ENCODE measurements around the gene CUX1. TPM values are rescaled to one million over a fixed set of nuclear protein-coding genes. Genes with fewer than 3 reads are reported as not detected.

The CUX1 gene
- polyA plus RNA-seq, 1 experiment = 29.7 TPM

DNA sequence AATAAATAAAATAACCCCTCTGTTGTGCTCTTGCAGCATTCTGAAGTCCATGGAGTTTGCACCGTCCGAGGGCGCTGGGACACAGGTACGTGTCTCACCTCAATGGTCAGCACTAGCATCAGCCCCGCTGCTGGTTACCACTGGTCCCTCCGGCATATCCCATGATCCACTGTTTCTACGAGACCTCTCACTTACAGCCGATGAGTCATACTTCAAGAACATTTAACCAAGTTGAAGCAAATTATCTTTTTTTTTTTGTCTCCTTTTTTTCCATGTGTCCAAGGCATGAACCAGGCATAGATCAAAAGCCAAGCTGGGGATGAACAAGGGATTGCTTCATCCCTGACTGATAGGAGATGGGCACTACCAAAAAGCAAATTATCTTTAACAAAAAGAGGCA lies 376.4 kb downstream of the CUX1 start:
- H3K4me3 ChIP-seq (ENCODE audit: low read depth, low read length) = no peak overlapping the region
- no peak for DNase-seq (ENCODE audit: low read depth, low spot score)
- POLR2A ChIA-PET = interaction anchor here (0.7 kb wide), 1 partner anchor 84 kb away, joined by 3 read pairs; no protein-coding TSS in a partner anchor
- TF ChIP-seq, protein P1, sequence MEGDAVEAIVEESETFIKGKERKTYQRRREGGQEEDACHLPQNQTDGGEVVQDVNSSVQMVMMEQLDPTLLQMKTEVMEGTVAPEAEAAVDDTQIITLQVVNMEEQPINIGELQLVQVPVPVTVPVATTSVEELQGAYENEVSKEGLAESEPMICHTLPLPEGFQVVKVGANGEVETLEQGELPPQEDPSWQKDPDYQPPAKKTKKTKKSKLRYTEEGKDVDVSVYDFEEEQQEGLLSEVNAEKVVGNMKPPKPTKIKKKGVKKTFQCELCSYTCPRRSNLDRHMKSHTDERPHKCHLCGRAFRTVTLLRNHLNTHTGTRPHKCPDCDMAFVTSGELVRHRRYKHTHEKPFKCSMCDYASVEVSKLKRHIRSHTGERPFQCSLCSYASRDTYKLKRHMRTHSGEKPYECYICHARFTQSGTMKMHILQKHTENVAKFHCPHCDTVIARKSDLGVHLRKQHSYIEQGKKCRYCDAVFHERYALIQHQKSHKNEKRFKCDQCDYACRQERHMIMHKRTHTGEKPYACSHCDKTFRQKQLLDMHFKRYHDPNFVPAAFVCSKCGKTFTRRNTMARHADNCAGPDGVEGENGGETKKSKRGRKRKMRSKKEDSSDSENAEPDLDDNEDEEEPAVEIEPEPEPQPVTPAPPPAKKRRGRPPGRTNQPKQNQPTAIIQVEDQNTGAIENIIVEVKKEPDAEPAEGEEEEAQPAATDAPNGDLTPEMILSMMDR (IDR thresholded peaks at IDR 0.05; ENCODE audit: low read depth, low read length) = no peak
- no peak overlapping the region for H3K27ac ChIP-seq (ENCODE audit: low read depth, low read length)
- no peaks in the 10 kb centered on the region for H3K27me3 ChIP-seq (ENCODE audit: control insufficient read depth, insufficient read depth, low read length)
- H3K9me3 ChIP-seq (ENCODE audit: control insufficient read depth, insufficient read depth, low read length) = no peaks in the 10 kb centered on the region; the same call in 1 of the 2 replicates
- CTCF ChIA-PET = no interaction called here

DNA sequence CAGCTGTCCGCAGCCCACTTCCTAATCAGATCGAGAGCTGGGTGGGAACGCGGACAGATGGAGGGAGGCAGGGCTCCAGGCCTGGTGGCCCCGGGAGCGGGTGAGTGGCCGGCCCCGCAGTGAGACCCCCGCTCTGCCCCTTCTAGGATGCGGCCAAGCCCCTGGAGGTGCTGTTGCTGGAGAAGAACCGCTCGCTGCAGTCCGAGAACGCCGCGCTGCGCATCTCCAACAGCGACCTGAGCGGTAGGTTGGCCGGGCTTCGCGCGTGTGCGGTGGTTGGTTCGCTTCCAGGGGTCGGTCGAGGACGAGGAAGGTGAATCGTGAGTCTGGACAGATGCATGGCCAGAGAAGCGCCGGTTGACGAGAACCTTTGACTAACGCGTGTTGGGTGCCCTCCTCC lies 377.9 kb downstream of the CUX1 start:
- no peak overlapping the region for H3K4me3 ChIP-seq (ENCODE audit: low read depth, low read length)
- no peaks in the 10 kb centered on the region; the same call in 1 of the 2 replicates for H3K9me3 ChIP-seq (ENCODE audit: control insufficient read depth, insufficient read depth, low read length)
- ChIA-PET POLR2A (interaction anchor here (0.6 kb wide), 1 partner anchor 166 kb away, joined by 3 read pairs; no protein-coding TSS in a partner anchor), CTCF (no interaction called here)
- H3K27ac ChIP-seq (ENCODE audit: low read depth, low read length) = no peak overlapping the region
- DNase-seq (ENCODE audit: low read depth, low spot score) = no peak
- H3K27me3 ChIP-seq (ENCODE audit: control insufficient read depth, insufficient read depth, low read length) = no peaks in the 10 kb centered on the region
- TF ChIP-seq, protein P1 (IDR thresholded peaks at IDR 0.05; ENCODE audit: low read depth, low read length) = no peak

DNA sequence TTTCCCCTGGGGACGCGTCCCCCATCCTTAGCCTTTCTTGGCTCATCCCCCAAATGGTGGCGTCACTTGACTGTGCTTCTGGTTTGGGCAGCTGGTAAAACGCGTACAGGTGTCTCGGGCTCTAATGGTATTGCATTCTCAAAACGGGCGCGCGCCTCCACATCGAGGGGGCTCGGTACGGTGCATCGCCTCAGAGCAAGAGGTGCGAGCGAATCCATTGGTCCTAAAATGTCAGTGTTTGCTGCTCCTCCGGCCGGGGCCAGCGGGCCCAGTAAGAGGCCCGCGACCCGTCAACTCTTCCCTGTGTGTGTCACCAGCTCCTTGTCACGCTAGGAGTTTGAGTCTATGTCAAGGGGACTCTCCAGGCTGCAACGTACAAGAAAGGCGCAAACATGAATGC lies 378.6 kb downstream of the CUX1 start:
- POLR2A ChIA-PET = no interaction called here
- CTCF ChIA-PET = no interaction called here

DNA sequence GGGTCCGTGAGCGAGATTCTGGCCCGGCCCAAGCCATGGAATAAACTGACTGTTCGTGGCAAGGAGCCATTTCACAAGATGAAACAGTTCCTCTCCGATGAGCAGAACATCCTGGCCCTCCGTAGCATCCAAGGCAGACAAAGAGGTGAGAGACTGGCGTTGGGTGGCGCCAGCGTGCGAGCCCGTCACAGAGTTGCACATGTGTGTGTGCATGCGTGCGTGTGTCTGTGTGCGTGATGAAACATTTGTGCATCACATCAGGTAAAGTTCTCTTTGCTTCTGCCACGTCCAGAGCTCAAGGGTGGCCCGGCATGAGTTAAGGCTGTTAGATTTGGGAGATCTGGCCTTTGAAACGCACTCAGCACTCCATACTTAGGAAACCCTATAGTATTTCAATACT lies 379.7 kb downstream of the CUX1 start:
- no peaks in the 10 kb centered on the region; the same call in 1 of the 2 replicates for H3K9me3 ChIP-seq (ENCODE audit: control insufficient read depth, insufficient read depth, low read length)
- no peaks in the 10 kb centered on the region for H3K27me3 ChIP-seq (ENCODE audit: control insufficient read depth, insufficient read depth, low read length)
- TF ChIP-seq, protein P1 (IDR thresholded peaks at IDR 0.05; ENCODE audit: low read depth, low read length) = no peak
- DNase-seq (ENCODE audit: low read depth, low spot score) = no peak
- H3K4me3 ChIP-seq (ENCODE audit: low read depth, low read length) = no peak overlapping the region
- POLR2A ChIA-PET = interaction anchor here (0.6 kb wide), 1 partner anchor 163 kb away, joined by 4 read pairs; no protein-coding TSS in a partner anchor
- H3K27ac ChIP-seq (ENCODE audit: low read depth, low read length) = no peak overlapping the region
- CTCF ChIA-PET = interaction anchor here (0.6 kb wide), 1 partner anchor 24 kb away, joined by 9 read pairs; no protein-coding TSS in a partner anchor

More for the DNA sequence above, 378.6 kb downstream of the CUX1 start:
- DNase-seq (ENCODE audit: low read depth, low spot score) = no peak
- TF ChIP-seq, protein P1 (IDR thresholded peaks at IDR 0.05; ENCODE audit: low read depth, low read length) = no peak
- Histone ChIP-seq H3K4me3 (ENCODE audit: low read depth, low read length) (no peak overlapping the region), H3K27ac (ENCODE audit: low read depth, low read length) (no peak overlapping the region), H3K27me3 (ENCODE audit: control insufficient read depth, insufficient read depth, low read length) (no peaks in the 10 kb centered on the region), H3K9me3 (ENCODE audit: control insufficient read depth, insufficient read depth, low read length) (no peaks in the 10 kb centered on the region; the same call in 1 of the 2 replicates)

DNA sequence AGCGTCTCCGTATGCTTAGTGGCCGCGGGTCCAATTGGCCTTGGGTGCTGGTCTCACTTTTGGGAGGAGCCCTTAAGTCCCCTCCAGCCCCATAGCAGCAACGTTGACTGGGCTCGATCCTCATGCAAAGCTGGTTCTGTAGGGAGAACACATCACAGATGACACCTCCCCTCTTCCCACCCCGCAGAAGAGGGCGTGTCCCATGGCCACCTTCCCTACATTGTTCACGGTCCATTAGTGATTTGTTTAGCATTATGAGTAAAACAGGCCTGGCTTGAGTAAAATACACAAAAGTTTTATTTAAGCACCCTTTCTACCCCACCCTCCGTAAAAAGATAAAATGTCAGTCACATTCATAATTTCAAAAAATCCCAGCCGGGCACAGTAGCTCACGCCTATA lies 380.2 kb downstream of the CUX1 start:
- TF ChIP-seq, protein P1 (IDR thresholded peaks at IDR 0.05; ENCODE audit: low read depth, low read length) = no peak
- Histone ChIP-seq H3K4me3 (ENCODE audit: low read depth, low read length) (no peak overlapping the region), H3K27me3 (ENCODE audit: control insufficient read depth, insufficient read depth, low read length) (no peaks in the 10 kb centered on the region), H3K27ac (ENCODE audit: low read depth, low read length) (no peak overlapping the region), H3K9me3 (ENCODE audit: control insufficient read depth, insufficient read depth, low read length) (no peaks in the 10 kb centered on the region; the same call in 1 of the 2 replicates)
- ChIA-PET POLR2A (interaction anchor here (0.6 kb wide), 2 partner anchors 163 to 377 kb away, joined by 4 to 5 read pairs; no protein-coding TSS in a partner anchor), CTCF (no interaction called here)
- DNase-seq (ENCODE audit: low read depth, low spot score) = no peak

Measured in AG04450 (cell line).